ENCODE data around the gene STX4. TPM values are rescaled to one million over a fixed set of nuclear protein-coding genes. Genes with fewer than 3 reads are reported as not detected.

STX4 gene
- total RNA-seq, 2 experiments from 2014 or later, result 29.2 to 35.9 TPM

DNA sequence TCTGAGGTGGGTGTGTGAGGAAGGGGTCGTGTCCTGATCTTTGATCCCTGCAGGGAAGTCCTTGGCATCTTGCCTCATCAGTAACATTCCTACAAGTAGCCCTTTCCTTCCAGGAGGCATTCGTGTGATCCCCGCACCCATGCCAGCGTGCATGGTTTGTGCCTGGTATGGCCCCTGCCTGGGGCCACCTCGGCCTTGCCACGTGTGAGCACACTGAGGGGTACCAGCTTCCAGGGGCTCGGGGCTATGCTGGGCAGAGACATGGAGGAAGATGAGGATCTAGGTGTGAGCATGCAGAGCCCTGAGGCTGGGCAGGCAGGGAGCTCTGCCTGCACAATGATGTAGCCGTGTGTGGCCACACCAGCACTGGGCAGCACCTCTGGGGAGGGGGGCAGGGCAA, 42.3 kb upstream of the STX4 start:
- Mint-ChIP-seq H3K27me3 (no peaks in the 10 kb centered on the region), H3K36me3 (ENCODE audit: low read depth) (peaks cover 3% of the 10 kb centered on the region), H3K4me1 (peaks cover 8% of the 10 kb centered on the region), H3K27ac (no peak overlapping the region), H3K9me3 (ENCODE audit: low read depth) (no peaks in the 10 kb centered on the region), H3K4me3 (no peak overlapping the region)
- POLR2A ChIA-PET, result no interaction called here
- CTCF ChIA-PET, result interaction anchor here (0.7 kb wide), 1 partner anchor 454 kb away, joined by 3 read pairs; no protein-coding TSS in a partner anchor
- intact Hi-C loops (cut with DNase I, micrococcal nuclease), result loop anchor here in 1 of 2 experiments (10.0 kb wide), 3 partner anchors 54 to 874 kb away; no protein-coding TSS in a partner anchor
- ATAC-seq, result no peak
- DNase-seq, result no peak

DNA sequence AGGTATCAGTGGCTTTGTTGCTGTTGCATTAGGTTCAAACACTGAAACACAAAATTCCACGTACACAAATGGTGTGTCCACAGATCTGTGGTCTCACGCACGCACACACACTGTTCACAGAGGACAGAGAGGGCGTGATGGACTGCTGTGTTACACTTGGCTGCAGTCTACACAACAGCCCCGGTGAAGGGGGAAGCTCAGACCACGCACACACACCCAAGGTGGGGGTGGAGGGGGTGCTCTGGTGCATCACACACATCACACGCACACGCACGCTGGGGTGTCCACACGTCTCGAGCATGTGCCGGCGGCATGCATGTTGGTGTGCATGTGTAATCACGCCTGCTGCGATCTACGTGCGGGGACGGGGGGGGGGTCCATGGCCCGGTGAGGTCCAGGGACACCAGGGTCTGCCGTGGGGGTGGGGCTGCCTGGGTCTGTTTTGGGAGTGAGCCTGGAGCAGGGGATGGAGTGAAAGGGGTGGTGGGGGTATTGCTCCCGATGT, 41.0 kb upstream of the STX4 start:
- Mint-ChIP-seq H3K9me3 (ENCODE audit: low read depth) (no peaks in the 10 kb centered on the region), H3K36me3 (ENCODE audit: low read depth) (no peaks in the 10 kb centered on the region), H3K27ac (no peak overlapping the region), H3K27me3 (peaks cover 3% of the 10 kb centered on the region), H3K4me3 (no peak overlapping the region), H3K4me1 (peaks cover 16% of the 10 kb centered on the region)
- POLR2A ChIA-PET, result no interaction called here
- intact Hi-C loops (cut with DNase I, micrococcal nuclease), result loop anchor here in 1 of 2 experiments (10.0 kb wide), 3 partner anchors 52 to 872 kb away; no protein-coding TSS in a partner anchor
- no peak for ATAC-seq
- DNase-seq, result no peak
- CTCF ChIA-PET, result interaction anchor here (0.6 kb wide), 1 partner anchor 171 kb away, joined by 3 read pairs; no protein-coding TSS in a partner anchor

DNA sequence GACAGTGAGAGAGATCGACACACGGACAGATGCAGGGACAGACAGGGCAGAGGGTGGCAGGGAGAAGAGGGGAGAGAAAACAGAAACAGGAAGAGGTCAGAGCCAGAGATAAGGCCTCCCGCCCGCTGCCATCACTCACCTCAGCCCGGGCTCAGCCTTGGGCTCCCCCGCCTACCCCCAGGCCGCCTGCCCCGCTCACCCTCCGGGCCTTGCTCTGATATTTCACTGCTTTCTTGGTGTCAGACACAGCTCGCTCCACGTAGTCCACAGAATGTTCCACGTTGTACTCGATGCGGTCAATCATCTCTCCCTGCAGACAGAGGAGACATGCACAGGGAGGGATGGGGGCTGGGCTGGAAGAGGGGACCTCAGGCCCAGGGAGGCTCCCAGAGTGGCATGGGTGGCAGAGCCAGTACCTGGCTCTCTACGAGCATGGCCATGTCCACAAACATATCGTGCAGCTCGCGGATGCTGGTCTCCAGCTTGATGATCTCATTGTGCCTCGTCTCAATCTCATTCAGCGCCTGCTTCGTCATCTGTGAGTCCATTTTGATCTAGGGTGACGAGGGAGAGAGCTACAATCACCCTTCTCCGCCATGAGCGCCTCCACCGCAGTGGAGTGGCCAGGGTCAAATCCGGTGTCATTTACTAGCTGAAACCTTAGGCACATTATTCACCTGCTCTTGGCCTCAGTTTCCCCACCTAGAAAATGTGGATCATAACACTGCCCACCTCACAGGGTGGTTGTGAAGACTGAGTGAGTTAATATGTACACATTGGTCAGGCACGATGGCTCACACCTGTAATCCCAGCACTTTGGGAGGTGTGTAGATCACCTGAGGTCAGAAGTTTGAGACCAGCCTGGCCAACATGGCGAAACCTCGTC, 40.2 kb upstream of the STX4 start:
- intact Hi-C loops (cut with DNase I, micrococcal nuclease), result loop anchor here in 1 of 2 experiments (10.0 kb wide), 3 partner anchors 52 to 872 kb away; no protein-coding TSS in a partner anchor
- CTCF ChIA-PET, result interaction anchor here (0.6 to 1.1 kb wide), 5 partner anchors 9 to 170 kb away, joined by 3 read pairs; no protein-coding TSS in a partner anchor
- peaks cover 16% of the 10 kb centered on the region for H3K4me1 Mint-ChIP-seq

DNA sequence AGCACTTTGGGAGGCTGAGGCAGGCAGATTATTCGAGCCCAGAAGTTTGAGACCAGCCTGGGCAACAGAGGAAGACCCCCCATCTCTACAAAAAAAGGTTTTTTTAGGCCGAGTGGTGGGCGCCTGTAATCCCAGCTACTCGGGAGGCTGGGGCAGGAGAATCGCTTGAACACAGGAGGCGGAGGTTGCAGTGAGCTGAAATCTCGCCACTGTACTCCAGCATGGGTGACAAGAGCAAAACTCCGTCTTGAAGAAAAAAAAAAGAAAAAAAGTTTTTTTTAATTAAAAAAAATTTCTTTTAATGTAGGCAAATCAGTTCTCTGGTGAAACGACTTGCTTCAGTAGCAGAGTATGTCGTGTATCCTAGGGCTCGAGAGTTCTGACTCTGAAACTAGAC, 37.4 kb upstream of the STX4 start:
- CTCF ChIA-PET, result interaction anchor here (0.6 kb wide), 1 partner anchor 906 kb away, joined by 3 read pairs; no protein-coding TSS in a partner anchor
- Mint-ChIP-seq H3K4me1 (peaks cover 16% of the 10 kb centered on the region), H3K27me3 (peaks cover 3% of the 10 kb centered on the region), H3K9me3 (ENCODE audit: low read depth) (no peaks in the 10 kb centered on the region), H3K36me3 (ENCODE audit: low read depth) (no peaks in the 10 kb centered on the region), H3K4me3 (peak overlapping the region; percentile 72), H3K27ac (no peak overlapping the region)
- ATAC-seq (no peak), DNase-seq (no peak)
- POLR2A ChIA-PET, result no interaction called here
- intact Hi-C loops (cut with DNase I, micrococcal nuclease), result loop anchor here (2.0 to 10.0 kb wide), 5 partner anchors 49 to 869 kb away; partner anchors contain the start of gene FBXL19 (in 1 of the 2)

More for the DNA sequence above, 40.2 kb upstream of the STX4 start:
- no peak overlapping the region for H3K27ac Mint-ChIP-seq
- H3K9me3 Mint-ChIP-seq (ENCODE audit: low read depth), result no peaks in the 10 kb centered on the region
- DNase-seq (no peak), ATAC-seq (no peak)
- H3K27me3 Mint-ChIP-seq, result peaks cover 3% of the 10 kb centered on the region
- POLR2A ChIA-PET, result interaction anchor here (0.6 kb wide), 2 partner anchors 186 to 274 kb away, joined by 3 read pairs; partner anchors contain the start of gene FUS
- no peak overlapping the region for H3K4me3 Mint-ChIP-seq
- H3K36me3 Mint-ChIP-seq (ENCODE audit: low read depth), result no peaks in the 10 kb centered on the region

DNA sequence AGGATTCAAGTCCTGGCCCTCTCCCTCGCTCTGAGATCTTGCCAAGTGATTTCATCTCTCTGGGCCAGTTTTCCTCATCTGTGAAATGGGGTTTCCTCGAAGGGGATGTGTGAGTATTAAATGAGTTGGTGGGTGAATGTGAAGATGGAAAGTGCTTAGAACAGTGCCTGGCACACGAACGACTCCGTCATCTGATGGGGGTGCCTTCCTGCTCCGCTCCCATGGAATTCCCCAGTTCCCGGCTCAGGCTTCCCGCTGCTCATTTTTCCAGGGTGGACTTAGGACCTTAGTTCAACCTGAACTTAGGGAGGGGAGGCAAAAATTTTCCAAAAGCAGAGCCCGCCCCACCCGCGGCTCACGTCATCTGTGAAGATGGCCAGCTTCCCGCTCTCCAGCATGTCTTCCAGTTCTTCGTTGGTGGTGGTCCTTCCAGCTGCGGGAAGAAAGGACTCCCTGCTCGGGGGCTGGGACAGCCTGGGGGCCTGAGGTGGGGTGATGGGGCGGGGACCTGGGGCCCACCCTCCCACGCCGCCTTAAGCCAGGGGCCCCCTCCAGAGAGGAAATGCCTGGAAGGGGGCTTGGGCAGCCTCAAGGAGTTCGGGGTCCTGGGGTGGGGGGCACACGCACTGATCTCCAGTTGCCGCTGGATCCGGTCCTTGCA, 36.9 kb upstream of the STX4 start:
- ATAC-seq (no peak), DNase-seq (no peak)
- no peaks in the 10 kb centered on the region for H3K9me3 Mint-ChIP-seq (ENCODE audit: low read depth)
- H3K4me1 Mint-ChIP-seq, result peaks cover 16% of the 10 kb centered on the region
- peak overlapping the region; percentile 72 for H3K4me3 Mint-ChIP-seq
- POLR2A ChIA-PET, result interaction anchor here (0.8 kb wide), 1 partner anchor 76 kb away, joined by 3 read pairs; no protein-coding TSS in a partner anchor
- intact Hi-C loops (cut with DNase I, micrococcal nuclease), result loop anchor here (2.0 to 10.0 kb wide), 5 partner anchors 48 to 868 kb away; partner anchors contain the start of gene FBXL19 (in 1 of the 2)
- CTCF ChIA-PET, result interaction anchor here (0.6 kb wide), 1 partner anchor 907 kb away, joined by 3 read pairs; no protein-coding TSS in a partner anchor
- H3K27me3 Mint-ChIP-seq, result peaks cover 3% of the 10 kb centered on the region
- H3K27ac Mint-ChIP-seq, result no peak overlapping the region
- no peaks in the 10 kb centered on the region for H3K36me3 Mint-ChIP-seq (ENCODE audit: low read depth)

DNA sequence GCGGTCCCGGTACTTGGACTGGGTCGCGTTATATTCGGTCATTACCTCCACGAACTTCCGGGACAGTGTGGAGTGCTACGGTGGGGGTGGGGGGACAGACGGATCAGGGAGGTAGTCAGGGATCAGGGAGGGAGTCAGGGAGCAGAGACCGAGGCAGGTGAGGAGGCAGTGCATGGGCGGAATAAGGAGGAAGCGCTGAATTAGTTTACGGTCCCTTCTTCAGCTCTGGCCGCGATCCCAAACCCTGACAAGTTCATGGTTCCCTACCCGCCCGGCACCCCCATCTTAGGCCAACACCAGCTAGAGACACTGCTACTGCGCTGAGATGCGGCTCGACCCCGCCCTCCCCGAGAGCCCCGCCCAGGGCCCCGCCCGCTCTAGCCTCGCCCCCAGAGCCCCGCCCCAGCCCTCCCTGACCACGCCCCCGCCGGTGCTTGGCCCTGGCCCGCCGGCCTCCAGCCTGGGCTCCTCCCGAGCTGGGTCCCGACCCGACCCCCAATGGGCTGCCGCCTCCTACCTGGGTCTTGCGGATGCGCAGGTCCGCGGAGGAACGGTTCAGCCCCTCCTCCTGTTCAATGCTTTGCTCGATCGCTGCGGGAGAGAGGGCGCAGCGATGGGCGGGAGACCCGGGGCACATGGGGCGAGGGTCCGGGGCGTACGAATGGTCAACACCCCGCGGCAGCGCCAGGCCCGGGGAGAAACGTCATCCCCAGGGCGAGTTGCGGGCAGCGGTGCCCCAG, 36.2 kb upstream of the STX4 start:
- Mint-ChIP-seq H3K36me3 (ENCODE audit: low read depth) (no peaks in the 10 kb centered on the region), H3K27ac (no peak overlapping the region), H3K4me1 (peaks cover 16% of the 10 kb centered on the region), H3K27me3 (peaks cover 3% of the 10 kb centered on the region), H3K4me3 (peak overlapping the region; percentile 72), H3K9me3 (ENCODE audit: low read depth) (no peaks in the 10 kb centered on the region)
- intact Hi-C loops (cut with DNase I, micrococcal nuclease), result loop anchor here (1.0 to 10.0 kb wide), 13 partner anchors 36 to 868 kb away; partner anchors contain the start of genes ARMC5 (in 1 of the 2), FBXL19 (in 1 of the 2), KAT8 (in 1 of the 2) and SETD1A (in 1 of the 2)
- CTCF ChIA-PET, result interaction anchor here (0.6 kb wide), 1 partner anchor 53 kb away, joined by 3 read pairs; no protein-coding TSS in a partner anchor
- POLR2A ChIA-PET, result interaction anchor here (0.8 kb wide), 1 partner anchor 76 kb away, joined by 3 read pairs; no protein-coding TSS in a partner anchor
- DNase-seq (peak; percentile 94), ATAC-seq (peak; percentile 95)

DNA sequence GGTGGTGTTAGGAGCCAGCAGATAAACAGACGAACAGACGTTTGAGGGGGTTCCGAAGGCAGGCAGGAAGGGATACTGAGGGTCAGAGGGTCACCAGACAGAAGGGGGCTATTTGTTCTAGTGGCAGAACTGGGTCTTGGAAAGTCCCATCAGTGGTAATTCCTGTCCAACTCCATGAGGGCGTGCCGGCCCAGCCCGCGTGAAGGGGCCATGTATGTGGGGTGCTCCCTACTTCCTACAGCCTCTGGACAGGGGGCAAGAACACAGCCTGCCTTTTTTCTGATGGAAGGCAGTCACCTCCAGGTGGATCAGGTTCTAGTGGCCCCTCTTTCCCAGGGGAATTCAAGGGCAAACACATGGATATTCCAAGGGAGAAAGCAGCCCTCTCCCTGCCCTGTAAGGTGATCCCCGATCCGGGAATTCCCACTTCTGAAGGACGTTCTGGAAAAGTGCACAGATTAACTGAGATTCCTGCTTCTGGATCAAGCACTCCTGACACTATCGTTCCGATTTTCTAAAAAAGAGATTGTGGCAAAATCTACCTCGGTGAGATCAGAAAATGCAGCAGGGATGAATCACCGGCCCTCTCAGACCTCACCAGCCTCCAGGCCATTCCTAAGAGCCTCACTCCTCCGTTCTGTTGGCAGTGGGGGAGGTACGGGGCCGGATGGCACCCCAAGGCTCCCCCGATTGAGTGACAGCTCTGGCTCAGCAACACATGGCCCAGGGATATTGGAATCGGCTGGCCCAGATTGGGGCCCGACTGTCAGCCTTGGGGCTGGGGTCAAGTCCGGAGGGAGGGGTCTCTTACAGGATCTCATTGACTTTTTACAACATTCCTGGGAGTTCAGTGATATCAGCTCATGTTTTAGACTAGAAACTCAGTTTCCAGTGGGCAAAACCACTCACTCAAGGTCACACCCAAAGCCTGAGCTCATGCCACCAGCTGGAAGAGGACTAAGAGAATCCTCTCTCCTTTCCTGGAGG, 35.3 kb upstream of the STX4 start:
- POLR2A ChIA-PET, result interaction anchor here (0.6 to 0.8 kb wide), 2 partner anchors 75 to 871 kb away, joined by 3 read pairs; no protein-coding TSS in a partner anchor
- ATAC-seq (no peak), DNase-seq (no peak)
- Mint-ChIP-seq H3K4me1 (peaks cover 16% of the 10 kb centered on the region), H3K36me3 (ENCODE audit: low read depth) (no peaks in the 10 kb centered on the region), H3K27me3 (peaks cover 3% of the 10 kb centered on the region), H3K4me3 (peak overlapping the region; percentile 72), H3K9me3 (ENCODE audit: low read depth) (no peaks in the 10 kb centered on the region), H3K27ac (no peak overlapping the region)
- CTCF ChIA-PET, result interaction anchor here (0.6 to 2.1 kb wide), 6 partner anchors 12 to 336 kb away, joined by 3 to 8 read pairs (median 5); partner anchors contain the start of gene HSD3B7
- intact Hi-C loops (cut with DNase I, micrococcal nuclease), result loop anchor here (1.0 to 10.0 kb wide), 13 partner anchors 35 to 867 kb away; partner anchors contain the start of genes ARMC5 (in 1 of the 2), FBXL19 (in 1 of the 2), KAT8 (in 1 of the 2) and SETD1A (in 1 of the 2)

DNA sequence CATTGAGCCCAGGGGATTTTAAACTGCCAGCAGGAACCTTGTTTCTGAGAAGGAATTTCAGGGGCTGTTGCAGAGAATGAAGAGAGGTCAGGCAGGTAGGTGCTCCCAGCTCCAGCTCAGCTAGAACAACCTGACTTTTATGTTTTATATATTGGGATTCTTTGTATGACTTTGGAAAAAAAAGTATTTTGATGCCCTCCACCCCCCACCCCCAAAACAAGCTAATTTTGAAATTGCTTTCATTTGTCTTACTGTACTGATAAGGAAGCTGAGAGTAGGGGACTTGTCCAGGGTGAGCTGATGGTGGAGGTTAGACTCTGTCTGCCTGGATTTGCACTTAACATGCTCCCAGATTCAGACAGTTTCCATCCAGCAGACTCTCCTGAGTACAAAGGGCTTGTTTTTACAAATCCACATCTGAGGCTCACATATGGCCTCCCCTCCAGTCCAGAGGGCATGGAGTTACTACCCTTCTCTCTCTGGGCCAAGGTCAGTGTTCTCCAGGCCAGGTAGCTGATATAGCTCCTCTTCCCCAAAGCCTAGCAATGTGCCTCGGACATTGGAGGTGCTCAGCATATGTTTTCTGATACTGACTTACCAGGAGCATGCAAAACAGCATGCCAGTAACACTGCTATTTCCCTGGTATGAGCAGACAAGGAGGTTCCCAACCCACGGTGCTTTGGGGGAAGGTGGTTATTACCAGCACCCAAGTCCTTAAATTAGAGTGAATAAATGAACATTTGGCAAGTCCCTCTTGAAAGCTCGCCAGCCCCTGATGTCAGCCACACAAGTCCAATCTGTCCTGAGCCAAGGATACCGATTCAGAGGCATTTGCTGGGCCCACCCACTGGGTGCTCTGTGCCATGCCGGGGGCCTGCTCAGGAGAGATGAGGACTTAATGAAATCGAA, 34.3 kb upstream of the STX4 start:
- no peak for DNase-seq
- intact Hi-C loops (cut with DNase I, micrococcal nuclease), result loop anchor here in 1 of 2 experiments (10.0 kb wide), 3 partner anchors 46 to 866 kb away; no protein-coding TSS in a partner anchor
- Mint-ChIP-seq H3K27ac (no peak overlapping the region), H3K4me1 (peaks cover 16% of the 10 kb centered on the region), H3K4me3 (no peak overlapping the region), H3K9me3 (ENCODE audit: low read depth) (no peaks in the 10 kb centered on the region), H3K27me3 (peaks cover 3% of the 10 kb centered on the region), H3K36me3 (ENCODE audit: low read depth) (no peaks in the 10 kb centered on the region)
- ChIA-PET POLR2A (interaction anchor here (0.6 kb wide), 1 partner anchor 197 kb away, joined by 3 read pairs; no protein-coding TSS in a partner anchor), CTCF (interaction anchor here (0.6 to 2.1 kb wide), 8 partner anchors 13 to 335 kb away, joined by 3 to 8 read pairs (median 4); partner anchors contain the start of gene HSD3B7)
- ATAC-seq, result no peak

All from activated CD4-positive, alpha-beta T cell treated with anti-CD3 and anti-CD28 coated beads for 36 hours (primary cell).